Amygdala (tissue), 56 donors: Measurements from ENCODE around the gene NRG3.

Source experiments
- DNase-seq, 56 donors: peaks; one replicate each; lab custom pipeline; 2025; lab: John Stamatoyannopoulos, UW

Gene NRG3

DNA sequence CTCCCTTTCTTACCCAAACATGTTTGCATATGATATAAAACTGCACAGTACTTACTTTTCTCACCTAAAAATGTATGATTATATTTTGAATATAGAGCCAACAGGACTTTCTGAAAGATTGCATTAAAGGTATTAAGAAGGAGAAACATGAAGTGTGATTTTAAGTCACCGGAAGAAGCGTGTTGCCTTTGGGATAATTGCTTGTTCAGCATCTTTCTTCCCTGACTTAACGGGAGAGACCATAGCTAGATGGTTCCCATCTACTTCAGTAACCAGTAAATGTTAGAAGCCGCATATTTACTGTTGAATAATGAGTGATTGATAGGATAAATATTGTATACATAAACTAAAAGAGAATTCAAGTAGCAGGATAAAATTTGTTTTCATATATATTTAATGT is 197.1 kb downstream of the NRG3 start:
- DNase-seq: no peak

DNA sequence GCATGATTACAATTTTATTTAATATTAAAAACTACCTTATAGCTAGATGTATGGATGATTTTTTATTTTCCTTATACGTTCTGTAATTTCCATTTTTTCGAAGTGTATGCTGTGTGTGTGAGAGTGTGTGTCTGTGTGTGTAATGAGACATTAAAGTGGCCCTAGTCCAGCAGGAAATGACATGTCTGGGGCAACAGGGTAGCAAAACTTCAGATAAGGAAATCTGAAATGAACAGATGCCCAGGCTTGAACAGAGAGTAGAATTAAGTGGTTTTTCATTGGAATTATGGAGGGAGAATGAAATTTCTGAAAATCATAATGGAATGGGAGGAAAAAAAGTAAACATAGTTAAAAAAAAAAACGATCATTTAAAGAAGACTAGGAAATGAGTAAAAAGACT is 200.6 kb downstream of the NRG3 start:
- DNase-seq: no peak

DNA sequence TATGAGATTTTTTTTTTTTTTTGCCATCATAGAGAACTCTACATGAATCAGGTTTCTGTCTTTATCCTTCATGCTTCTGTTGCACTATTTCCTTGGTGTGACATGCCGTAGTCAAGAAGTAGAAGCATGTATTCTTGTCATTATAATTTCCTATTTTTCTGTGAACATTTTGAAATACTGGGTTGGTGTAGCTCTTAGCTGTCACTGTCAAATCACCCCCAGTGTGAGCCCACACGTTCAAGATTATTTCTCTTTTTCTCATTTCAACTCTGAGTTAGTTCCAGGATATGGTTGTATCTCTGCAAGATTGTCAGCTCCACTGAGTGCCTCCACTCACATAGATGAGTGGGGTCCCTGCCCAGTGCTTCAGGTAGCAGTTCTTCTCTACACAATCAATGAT is 209.5 kb downstream of the NRG3 start:
- no peak for DNase-seq

DNA sequence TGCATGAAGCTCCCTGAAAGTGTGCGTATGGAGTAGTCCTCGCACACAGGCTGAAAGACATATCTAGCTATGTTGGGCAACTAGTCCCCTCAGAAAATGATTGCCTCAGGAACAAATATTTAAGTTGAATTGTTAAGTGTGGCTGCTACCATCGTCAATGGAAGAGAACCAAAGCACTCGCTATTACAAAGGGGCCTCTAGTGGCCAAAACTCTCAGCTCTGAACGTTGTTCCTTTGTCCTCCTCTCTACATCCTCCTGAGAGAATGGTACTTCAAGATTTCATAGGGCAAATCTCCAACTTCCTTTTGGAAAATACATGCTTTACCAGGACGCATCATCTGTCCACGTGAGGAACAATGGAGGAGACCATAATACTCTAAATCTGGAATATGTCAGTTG is 209.9 kb downstream of the NRG3 start:
- no peak for DNase-seq

DNA sequence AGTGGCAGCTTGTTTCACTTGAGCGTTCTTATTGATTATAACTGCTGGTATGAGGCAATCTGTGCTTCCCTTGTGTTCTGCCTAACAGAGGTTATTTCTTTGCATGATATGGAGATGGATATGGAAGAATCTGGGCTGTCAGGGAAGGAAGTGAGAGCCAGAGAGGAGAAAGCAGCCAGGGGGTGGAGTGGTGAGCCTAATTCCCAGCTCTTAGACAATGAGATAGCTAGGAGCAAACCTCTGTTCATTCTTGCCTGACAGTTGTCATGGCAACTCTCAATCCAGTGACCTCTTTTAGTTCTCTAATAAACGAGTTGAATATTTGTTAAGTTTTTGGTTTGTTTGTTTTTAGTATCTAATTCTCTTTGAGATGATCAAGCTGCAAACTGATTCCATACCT is 214.3 kb downstream of the NRG3 start:
- DNase-seq: peak in 7 of 56 donors; percentile 0 to 34 (median 3)

DNA sequence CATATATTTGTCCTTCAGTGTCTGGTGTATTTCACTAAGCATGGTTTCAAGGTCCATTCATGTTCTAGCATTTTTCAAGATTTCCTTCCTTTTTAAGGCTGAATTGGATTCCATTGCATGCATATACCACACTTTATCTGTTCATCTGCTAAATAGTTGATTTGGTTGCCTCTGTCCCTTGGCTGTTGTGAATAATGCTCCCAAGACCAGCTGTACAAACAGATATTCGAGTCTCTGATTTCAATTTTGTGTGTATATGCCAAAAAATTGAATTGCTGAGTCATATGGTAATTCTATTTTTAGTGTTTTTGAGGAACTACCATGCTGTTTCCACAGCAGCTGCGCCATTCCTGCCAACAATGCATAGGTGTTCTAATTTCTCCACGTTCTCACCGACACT is 216.4 kb downstream of the NRG3 start:
- no peak for DNase-seq

DNA sequence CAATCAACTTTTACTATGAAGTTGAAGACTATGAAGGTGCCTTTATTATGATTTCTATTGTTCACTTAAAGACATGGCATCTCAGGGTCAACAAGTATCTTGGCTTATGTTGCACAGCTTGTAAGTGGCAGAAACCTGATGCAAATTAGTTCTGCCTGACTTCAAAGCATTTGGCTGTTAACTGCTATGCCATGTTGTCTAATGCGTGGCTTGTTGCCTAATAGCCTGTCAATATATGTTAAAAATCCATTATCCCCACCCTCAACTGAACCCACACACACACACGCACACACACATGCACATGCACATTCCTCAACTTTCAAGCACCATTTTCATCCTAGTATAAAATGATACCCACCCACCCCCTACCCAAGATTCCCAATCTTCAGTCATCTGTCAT is 217.1 kb downstream of the NRG3 start:
- DNase-seq: no peak

DNA sequence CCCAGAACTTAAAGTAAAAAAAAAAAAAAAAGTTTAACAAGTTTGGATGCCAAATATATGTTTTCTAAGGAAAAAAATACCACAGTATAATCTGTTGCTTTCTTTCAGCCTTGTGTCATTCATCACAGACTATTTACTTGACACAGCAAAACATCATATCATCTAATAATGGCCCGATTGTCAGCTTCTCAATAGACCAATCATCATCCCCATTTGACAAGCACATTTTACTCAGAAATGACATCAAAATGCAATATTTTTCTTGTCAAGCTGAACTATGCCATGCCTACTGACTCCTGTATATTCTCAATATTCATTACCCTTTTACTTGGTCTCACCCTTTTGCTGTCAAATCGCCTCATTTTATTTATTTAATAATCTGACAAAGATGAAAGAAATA is 249.7 kb downstream of the NRG3 start:
- no peak for DNase-seq

DNA sequence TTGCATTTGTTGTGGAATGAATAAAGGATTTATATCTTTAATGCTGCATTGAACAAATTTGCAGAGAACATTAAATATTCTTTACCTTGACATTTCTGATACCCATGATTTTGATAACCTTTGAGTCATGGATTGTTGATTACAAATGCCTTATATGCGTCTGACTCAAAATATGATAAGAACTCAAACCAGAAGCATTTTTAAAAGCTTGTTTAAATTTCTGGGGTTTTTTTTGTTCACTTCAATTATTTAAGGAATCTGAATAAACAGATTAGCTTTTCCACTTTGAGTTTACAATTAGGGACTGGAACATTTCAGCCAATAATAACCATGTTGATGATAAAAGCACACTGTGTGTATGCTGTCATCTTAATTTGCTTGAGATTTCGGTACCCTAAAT is 253.5 kb downstream of the NRG3 start:
- no peak for DNase-seq

DNA sequence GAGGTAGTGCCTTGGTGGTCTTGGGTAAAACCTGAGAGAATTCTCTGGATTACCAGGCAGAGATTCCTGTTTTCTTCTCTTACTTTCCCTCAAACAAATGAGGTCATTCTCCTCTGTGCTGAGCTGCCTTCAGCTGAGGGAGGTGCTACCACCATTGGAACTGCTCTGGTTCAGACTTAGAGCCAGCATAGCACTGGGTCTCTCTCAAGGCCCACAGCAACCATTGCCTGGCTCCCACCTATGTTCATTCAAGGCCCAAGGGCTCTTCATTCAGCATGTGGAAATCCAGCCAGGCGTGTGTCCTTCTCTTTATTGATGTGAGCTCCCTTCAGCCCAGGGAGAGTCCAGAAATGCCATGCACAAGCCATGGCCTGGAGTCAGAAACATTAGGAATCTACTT is 261.1 kb downstream of the NRG3 start:
- no peak for DNase-seq

DNA sequence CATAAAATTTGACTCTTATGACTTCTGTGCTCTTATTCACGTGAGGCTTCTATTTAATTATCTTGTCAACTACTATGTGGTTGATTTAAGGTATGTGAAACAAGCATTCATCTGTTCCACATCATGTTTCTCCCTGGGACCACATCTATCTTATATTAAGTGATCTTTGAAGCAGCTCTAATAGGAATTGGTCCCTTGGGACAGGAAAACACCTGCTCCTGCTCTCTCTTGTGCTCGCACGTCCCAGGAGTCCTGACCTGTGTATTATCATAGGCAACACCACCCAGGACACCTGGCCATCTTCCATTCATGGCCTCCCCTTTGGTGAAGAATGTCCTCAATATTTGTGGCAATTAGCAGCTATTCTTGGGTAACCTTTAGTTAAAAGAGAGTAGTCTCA is 269.2 kb downstream of the NRG3 start:
- no peak for DNase-seq

DNA sequence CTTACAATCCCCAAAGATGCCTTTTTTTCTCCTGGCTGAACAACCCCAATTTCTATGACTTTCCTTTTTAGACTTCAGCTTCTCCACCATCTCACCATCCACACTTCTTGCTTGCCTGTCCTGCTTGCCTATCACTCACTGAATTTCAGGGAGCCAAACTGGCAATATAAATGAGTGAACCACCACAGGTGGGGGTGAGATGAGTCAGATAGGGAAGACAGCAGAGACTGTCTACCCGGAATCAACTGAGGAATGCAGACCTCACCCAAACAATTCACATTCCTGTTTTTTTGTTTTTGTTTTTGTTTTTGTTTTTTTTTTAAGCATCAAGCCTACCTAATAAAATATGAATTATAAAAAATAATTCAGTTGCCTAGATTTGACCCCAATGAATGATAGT is 273.8 kb downstream of the NRG3 start:
- DNase-seq: no peak

DNA sequence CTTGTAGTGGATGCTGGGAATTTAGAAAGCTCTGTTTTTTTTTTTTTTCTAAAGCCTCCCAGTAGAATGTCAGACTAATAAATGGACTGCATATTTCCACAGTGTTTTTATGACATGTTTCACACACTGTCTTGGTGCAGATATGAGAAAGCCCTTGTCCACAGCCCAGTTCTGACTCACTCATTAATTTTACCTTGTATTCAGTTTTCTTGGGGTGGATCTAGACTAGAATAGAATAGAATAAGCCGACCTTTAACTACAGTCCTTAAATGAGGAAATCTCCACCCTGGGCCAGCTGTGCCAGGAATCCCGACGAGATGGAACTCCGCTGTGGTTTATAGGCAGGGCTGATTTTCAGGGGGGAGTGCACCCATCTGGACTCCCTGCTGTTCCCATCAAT is 274.7 kb downstream of the NRG3 start:
- DNase-seq: peak in 1 of 56 donors; percentile 23

DNA sequence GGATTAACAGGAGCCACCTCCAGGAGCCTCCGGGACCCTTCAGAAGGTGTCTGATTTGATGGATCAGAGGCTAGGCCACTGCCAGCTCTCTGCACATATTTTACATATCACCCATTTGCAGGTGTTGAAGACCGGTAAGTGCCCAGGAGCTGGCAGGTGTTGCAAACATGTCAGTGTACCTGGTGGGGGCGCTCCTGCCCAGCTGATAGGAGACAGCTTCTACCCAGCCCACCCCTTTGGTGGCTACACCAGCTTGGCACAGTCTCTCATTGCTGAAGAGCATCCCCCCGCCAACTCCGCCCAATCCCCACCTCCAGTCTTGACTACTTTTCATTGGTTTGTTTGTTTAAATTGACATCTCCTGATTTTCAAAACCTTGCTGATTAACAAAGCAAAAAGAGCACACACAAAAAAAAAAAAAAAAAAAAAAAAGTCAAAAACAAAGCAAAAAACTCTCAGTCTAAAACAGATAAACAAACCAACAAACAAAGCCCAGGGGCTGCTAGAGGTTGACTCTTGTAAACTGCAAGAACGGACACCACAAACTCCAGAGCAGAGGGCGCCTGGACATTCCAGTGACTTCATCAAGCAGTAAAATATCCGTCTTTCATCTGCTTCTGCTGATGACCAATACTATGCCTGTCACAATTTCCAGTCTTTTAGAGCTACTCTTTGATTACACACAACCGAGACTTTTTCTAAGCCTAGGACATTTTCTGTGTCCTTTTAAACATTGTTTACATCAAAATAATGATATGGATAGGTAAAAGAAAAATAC is 275.3 kb downstream of the NRG3 start:
- peak in 19 of 56 donors; percentile 3 to 45 (median 10) for DNase-seq

DNA sequence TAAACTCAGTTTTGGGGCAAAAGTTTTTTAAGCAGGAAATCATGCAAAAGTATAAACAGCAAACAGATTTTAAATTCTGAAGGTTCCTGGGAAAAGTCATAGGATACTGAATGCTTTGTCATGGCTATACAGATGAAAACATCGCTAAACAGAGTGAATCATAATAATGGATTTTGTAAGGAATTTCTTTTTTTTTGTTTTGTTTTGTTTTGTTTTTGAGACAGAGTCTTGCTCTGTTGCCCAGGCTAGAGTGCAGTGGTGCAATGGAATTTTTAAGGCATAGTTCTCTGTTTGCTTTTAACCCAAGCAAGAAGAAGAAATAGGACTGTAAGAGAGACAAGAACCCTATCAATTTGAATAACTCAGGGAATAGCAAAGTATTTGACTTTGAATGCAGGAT is 285.3 kb downstream of the NRG3 start:
- DNase-seq: no peak

DNA sequence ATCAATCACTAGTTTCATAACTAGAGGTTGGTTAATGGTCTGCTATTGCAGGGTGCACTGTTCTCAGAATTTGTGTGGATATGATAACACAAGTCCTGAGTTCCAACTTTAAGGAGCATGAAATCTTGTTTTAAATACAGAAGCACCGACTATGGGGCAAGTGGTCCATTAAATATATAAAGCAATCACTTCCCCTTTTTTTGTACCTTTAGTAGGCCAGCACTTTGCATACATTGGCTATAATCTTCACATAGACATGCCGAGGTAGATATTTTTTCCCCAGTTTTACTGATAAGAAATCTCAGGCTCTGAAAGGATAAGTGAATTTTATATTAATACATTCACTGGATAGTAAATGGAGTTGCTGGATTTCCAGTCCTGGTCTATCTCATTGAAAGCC is 286.3 kb downstream of the NRG3 start:
- DNase-seq: no peak

DNA sequence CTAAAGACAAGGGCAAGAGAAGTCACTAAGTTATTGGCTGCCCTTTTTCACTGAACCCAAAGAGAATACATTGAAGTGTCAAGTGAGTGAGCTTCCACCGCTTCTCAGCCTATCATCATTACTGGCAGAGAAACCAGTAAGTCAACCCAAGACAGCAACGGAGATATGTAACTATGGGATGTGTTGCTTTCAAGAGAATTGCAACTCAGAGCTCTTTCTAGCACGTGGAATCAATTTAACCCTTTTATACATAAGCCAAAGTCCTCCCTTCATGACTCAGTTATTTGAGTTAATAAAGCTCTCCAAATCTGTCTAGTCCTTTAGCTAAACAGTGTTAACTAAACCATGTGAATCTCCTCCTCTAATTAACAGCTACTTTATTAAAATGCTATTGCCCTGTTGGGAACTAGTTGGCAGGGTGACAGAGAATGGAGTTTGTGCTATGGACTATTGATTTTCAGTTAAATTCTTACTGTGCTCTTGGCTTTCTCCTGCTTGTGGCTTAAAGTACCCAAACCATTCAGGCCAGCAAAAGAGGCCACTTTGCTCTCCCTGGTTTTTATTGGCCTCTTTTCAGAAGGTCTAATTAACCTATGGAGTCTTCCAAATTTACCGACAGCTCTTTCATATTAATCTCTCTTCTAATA is 287.7 kb downstream of the NRG3 start:
- no peak for DNase-seq

DNA sequence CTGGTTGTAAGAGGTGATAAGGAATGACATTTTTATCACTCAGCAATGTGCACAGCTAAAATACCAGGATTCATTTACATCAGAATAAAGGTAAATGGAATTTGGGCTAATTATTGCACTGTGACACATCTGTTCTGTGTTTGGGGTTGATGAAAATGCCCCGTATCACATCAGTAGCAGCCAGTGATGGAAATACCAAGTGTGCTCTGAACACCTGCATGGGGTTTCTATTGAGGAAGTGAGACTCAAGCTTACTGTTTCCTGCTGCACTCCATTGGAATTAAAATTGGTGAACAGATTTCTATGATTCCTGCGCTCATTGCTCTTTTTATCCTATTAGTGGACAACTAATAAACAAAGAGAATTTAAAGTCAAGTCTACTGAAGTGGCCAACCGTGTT is 296.9 kb downstream of the NRG3 start:
- DNase-seq: no peak

DNA sequence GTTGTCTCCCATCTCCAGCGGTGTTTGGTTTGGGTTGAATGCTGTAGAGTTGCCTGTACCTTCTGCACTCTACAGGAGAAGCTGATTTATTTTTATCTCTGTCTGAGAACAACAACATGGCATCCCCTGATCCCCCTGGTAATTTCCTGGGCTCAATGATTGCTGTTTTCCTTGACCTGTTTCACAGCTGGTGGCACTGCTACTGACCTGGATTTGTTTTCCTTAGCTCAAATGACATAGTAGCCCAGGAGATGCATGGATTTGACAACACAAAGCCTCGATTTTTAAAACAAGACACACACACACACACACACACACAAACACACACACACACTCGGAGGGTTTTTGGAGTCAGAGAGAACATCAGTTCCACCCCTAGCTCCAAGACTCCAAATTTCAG is 301.6 kb downstream of the NRG3 start:
- DNase-seq: no peak

DNA sequence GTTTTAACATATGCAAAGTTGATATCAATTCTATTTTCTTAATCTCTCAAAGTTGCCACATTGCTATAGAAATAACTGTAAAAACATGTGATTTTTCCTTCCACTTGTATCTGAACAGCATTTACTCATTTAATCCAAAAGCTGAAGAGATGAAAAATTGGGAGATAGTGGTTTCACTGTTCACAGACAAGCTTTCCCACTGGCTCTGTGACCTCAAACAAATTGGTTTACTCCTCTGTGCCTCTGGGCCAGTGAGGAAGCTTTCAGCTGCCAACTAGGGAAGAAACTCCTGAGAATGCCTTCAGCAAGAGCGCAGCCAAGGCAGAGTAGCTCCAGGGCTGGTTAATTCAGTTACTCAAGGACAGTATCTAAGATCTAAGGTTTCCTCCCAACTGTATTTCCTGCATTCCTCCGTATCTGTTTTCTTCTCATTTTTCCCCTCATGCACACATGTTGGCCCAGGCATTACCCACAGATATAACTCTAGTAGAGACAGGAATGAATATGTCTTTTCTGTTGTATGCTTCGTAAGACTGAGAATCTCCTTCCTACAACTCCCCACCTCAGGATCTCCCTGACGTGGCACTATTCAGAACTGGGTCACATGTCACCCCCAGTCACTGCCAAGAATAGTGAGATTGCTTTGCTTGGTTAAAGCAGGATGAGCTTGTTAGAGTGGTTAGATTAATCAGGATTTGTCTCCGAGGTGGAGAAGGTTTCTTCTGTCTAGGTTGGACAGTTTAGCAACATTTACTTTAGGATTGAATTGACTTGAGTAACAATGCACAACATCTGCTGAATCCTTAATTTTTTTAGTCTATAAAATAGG is 315.7 kb downstream of the NRG3 start:
- DNase-seq: peak in 2 of 56 donors; percentile 2 to 6

DNA sequence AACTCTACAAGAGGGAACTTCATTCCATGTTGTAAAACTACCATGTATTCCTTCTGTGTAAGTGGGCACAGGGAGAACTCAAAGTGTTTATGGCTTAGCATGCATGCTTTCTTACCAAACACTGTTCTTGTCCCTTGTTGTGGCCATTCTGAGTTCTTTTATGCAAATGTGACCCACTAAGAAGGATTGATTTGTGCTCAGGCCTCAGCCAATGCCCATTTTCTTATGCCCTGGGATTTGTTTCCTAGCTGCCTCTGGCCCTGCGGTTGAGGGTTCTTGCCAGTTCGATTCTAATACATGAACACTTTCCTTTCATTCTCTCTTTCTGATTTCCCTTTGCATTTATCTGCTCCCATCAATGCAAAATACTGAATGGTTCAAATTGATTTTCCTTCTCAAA is 316.7 kb downstream of the NRG3 start:
- DNase-seq: peak in 11 of 56 donors; percentile 1 to 44 (median 26)

DNA sequence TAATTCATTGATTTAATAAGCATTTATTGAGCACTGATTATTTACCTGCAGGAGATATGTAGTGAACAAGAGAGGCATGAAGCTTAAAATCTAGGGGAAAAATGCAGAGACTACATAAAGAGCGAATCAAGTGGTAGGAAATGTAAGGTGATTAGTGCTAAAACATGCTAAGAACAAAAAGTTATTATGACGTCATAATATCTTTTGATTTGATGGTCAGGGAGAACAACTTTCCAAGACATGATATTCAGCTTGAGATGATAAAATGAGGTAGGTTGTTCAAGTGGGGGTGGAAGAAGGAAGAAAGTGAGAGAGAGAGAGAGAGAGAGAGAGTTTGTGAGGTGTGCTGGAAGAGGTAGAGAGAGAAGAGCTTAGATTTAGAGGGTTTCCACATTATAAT is 317.7 kb downstream of the NRG3 start:
- DNase-seq: no peak
